ENCODE measurements around the gene KCNT1. TPM values are rescaled to one million over a fixed set of nuclear protein-coding genes. Genes with fewer than 3 reads are reported as not detected.

Gene KCNT1
- total and polyA plus RNA-seq, 11 donors: 0.21 to 7.4 (median 1.9) TPM

- intact Hi-C loops (cut with DNase I): loop anchor here in 1 of 10 donors (10.0 kb wide), 1 partner anchor 332 kb away; no protein-coding TSS in a partner anchor
- DNase-seq (peak in 1 of 5 donors; percentile 55), ATAC-seq (no peak)
- TF ChIP-seq POLR2A (IDR thresholded peaks at IDR 0.05) (no peak), CTCF (IDR thresholded peaks at IDR 0.05) (no peak)
- H3K27ac ChIP-seq: no peak overlapping the region
- H3K27me3 ChIP-seq: peaks cover 0 to 14% (median 0%) of the 10 kb centered on the region in 9 donors
- H3K4me1 ChIP-seq: peaks cover 0 to 7% (median 2%) of the 10 kb centered on the region in 12 donors
- H3K4me3 ChIP-seq: no peak overlapping the region
- no peaks in the 10 kb centered on the region for H3K36me3 ChIP-seq
- H3K9me3 ChIP-seq: no peaks in the 10 kb centered on the region
- WGBS, 4 donors: 80 to 84% (median 83%) methylated on average over 22 to 31 of the region's 31 CpGs
Measured at GRCh38 chr9:135792268-135793128, 90.5 kb downstream of the KCNT1 start.

- H3K27me3 ChIP-seq: peaks cover 0 to 13% (median 0%) of the 10 kb centered on the region in 9 donors
- ATAC-seq (no peak), DNase-seq (peak in 1 of 5 donors; percentile 45)
- H3K9me3 ChIP-seq: no peaks in the 10 kb centered on the region
- 74 to 90% (median 86%) methylated on average over 6 to 16 of the region's 16 CpGs for WGBS, 4 donors
- no peak overlapping the region for H3K4me3 ChIP-seq
- no peak overlapping the region for H3K27ac ChIP-seq
- H3K4me1 ChIP-seq: peaks cover 0 to 16% (median 11%) of the 10 kb centered on the region in 12 donors
- no peak for TF ChIP-seq CTCF (IDR thresholded peaks at IDR 0.05)
- no peak for TF ChIP-seq POLR2A (IDR thresholded peaks at IDR 0.05)
- H3K36me3 ChIP-seq: no peaks in the 10 kb centered on the region
- intact Hi-C loops (cut with DNase I): loop anchor here in 1 of 10 donors (10.0 kb wide), 1 partner anchor 331 kb away; no protein-coding TSS in a partner anchor
Measured at GRCh38 chr9:135793221-135794056, 91.5 kb downstream of the KCNT1 start.

- ATAC-seq: no peak
- DNase-seq: peak in 1 of 5 donors; percentile 37
- no peaks in the 10 kb centered on the region for H3K36me3 ChIP-seq
- peaks cover 0 to 13% (median 0%) of the 10 kb centered on the region in 9 donors for H3K27me3 ChIP-seq
- TF ChIP-seq POLR2A (IDR thresholded peaks at IDR 0.05) (no peak), CTCF (IDR thresholded peaks at IDR 0.05) (no peak)
- no peak overlapping the region for H3K4me3 ChIP-seq
- 77 to 88% (median 79%) methylated on average over 7 of the region's 7 CpGs for WGBS, 4 donors
- no peak overlapping the region for H3K27ac ChIP-seq
- intact Hi-C loops (cut with DNase I): loop anchor here in 1 of 10 donors (10.0 kb wide), 1 partner anchor 331 kb away; no protein-coding TSS in a partner anchor
- H3K4me1 ChIP-seq: peaks cover 0 to 17% (median 11%) of the 10 kb centered on the region in 12 donors
- H3K9me3 ChIP-seq: no peaks in the 10 kb centered on the region
Measured at GRCh38 chr9:135794057-135794335, 92.0 kb downstream of the KCNT1 start.
